HG02588 (cell line): Measurements from ENCODE around the gene HSPA1B.
"Not testable (repeated sequence)": the region's sequence is repeated elsewhere in the genome, so short reads cannot be mapped to it uniquely, and the experiment has no call there.

Source experiments
- ATAC-seq: cut with Tn5 transposase; IDR thresholded peaks from one replicate; pipeline ENCODE4 v1.9.1; 2021; ENCODE audit warnings: mild to moderate bottlenecking, moderate library complexity; ENCODE audit not compliant: unreplicated experiment

HSPA1B gene

GRCh38 chr6:31825553-31825952 lies 2.0 kb upstream of the HSPA1B start:
- no peak for ATAC-seq

GRCh38 chr6:31826793-31827285 lies 699 bp upstream of the HSPA1B start:
- ATAC-seq = no peak

GRCh38 chr6:31829633-31830283 lies 2.2 kb downstream of the HSPA1B start:
- no peak for ATAC-seq

GRCh38 chr6:31830886-31831335 lies 3.4 kb downstream of the HSPA1B start:
- no peak for ATAC-seq

GRCh38 chr6:31831350-31832215 lies 4.0 kb downstream of the HSPA1B start:
- ATAC-seq = no peak

- peak; percentile 41 for ATAC-seq
Measured at GRCh38 chr6:31834367-31835250, 7.1 kb downstream of the HSPA1B start.

- ATAC-seq = no peak
Measured at GRCh38 chr6:31836047-31836473, 8.5 kb downstream of the HSPA1B start.

- no peak for ATAC-seq
Measured at GRCh38 chr6:31836474-31837368, 9.2 kb downstream of the HSPA1B start.

GRCh38 chr6:31837369-31838113 lies 10.0 kb downstream of the HSPA1B start:
- ATAC-seq = no peak

GRCh38 chr6:31838114-31838553 lies 10.6 kb downstream of the HSPA1B start:
- ATAC-seq = not testable (repeated sequence)

- no peak for ATAC-seq
Measured at GRCh38 chr6:31838968-31839367, 11.4 kb downstream of the HSPA1B start.

GRCh38 chr6:31839779-31840126 lies 12.2 kb downstream of the HSPA1B start:
- not testable (repeated sequence) for ATAC-seq

- no peak for ATAC-seq
Measured at GRCh38 chr6:31842053-31842452, 14.5 kb downstream of the HSPA1B start.

GRCh38 chr6:31844507-31844906 lies 17.0 kb downstream of the HSPA1B start:
- ATAC-seq = no peak

- ATAC-seq = no peak
Measured at GRCh38 chr6:31847276-31847978, 19.9 kb downstream of the HSPA1B start.

GRCh38 chr6:31850765-31851484 lies 23.4 kb downstream of the HSPA1B start:
- no peak for ATAC-seq

GRCh38 chr6:31851485-31851832 lies 23.9 kb downstream of the HSPA1B start:
- no peak for ATAC-seq
